Central memory CD8-positive, alpha-beta T cell (primary cell): Measurements from ENCODE around the gene GLRA3.
"Not testable (repeated sequence)": the region's sequence is repeated elsewhere in the genome, so short reads cannot be mapped to it uniquely, and the experiment has no call there.

Experiments used
- ATAC-seq: fragments of 150-1000 bp; cut with Tn5 transposase; replicated peaks from 2 replicates; pipeline ENCODE4 v1.10.0; 2022; ENCODE audit warnings: mild to moderate bottlenecking, moderate FRiP score, moderate number of reproducible peaks; ENCODE audit not compliant: poor library complexity, severe bottlenecking; ENCODE audit errors: extremely low read depth
- DNase-seq, 2 donors: peaks; one replicate each; pipeline ENCODE4 v3.0.0; 2021; ENCODE audit warnings: low spot score in 2 of 2
- H3K27ac Mint-ChIP-seq: one replicate; pipeline ENCODE4 v1.8.0; 2022; ENCODE audit warnings: low read depth, mild to moderate bottlenecking, moderate library complexity, mixed read lengths
- H3K27me3 Mint-ChIP-seq: one replicate; pipeline ENCODE4 v1.8.0; 2022; ENCODE audit warnings: mixed read lengths
- H3K36me3 Mint-ChIP-seq: one replicate; pipeline ENCODE4 v1.8.0; 2022; ENCODE audit warnings: mild to moderate bottlenecking, moderate library complexity, mixed read lengths; ENCODE audit not compliant: insufficient read depth
- H3K4me1 Mint-ChIP-seq: one replicate; pipeline ENCODE4 v1.8.0; 2022; ENCODE audit warnings: mixed read lengths
- H3K4me3 Mint-ChIP-seq: one replicate; pipeline ENCODE4 v1.8.0; 2022; ENCODE audit warnings: mild to moderate bottlenecking, moderate library complexity, mixed read lengths
- H3K9me3 Mint-ChIP-seq: one replicate; pipeline ENCODE4 v1.8.0; 2022; ENCODE audit warnings: mixed read lengths

Gene GLRA3

GRCh38 chr4:174629907-174630450, 199.1 kb downstream of the GLRA3 start:
- H3K27ac Mint-ChIP-seq, H3K27me3 Mint-ChIP-seq, H3K36me3 Mint-ChIP-seq, H3K4me3 Mint-ChIP-seq, H3K4me1 Mint-ChIP-seq, H3K9me3 Mint-ChIP-seq, ATAC-seq, DNase-seq: not testable (repeated sequence)

- Mint-ChIP-seq H3K9me3 (no peaks in the 10 kb centered on the region), H3K27ac (no peak overlapping the region), H3K36me3 (no peaks in the 10 kb centered on the region), H3K27me3 (no peaks in the 10 kb centered on the region), H3K4me1 (no peaks in the 10 kb centered on the region), H3K4me3 (no peak overlapping the region)
- DNase-seq: no peak
- no peak for ATAC-seq
Observed at GRCh38 chr4:174629265-174629664, 199.8 kb downstream of the GLRA3 start.

- no peak overlapping the region for H3K4me3 Mint-ChIP-seq
- no peaks in the 10 kb centered on the region for H3K36me3 Mint-ChIP-seq
- H3K9me3 Mint-ChIP-seq: no peaks in the 10 kb centered on the region
- H3K27ac Mint-ChIP-seq: no peak overlapping the region
- DNase-seq: no peak
- no peaks in the 10 kb centered on the region for H3K4me1 Mint-ChIP-seq
- ATAC-seq: no peak
- H3K27me3 Mint-ChIP-seq: no peaks in the 10 kb centered on the region
Observed at GRCh38 chr4:174628191-174628590, 200.9 kb downstream of the GLRA3 start.

GRCh38 chr4:174627473-174627872, 201.6 kb downstream of the GLRA3 start:
- Mint-ChIP-seq H3K27ac (no peak overlapping the region), H3K9me3 (no peaks in the 10 kb centered on the region), H3K27me3 (no peaks in the 10 kb centered on the region), H3K4me3 (no peak overlapping the region), H3K36me3 (no peaks in the 10 kb centered on the region), H3K4me1 (no peaks in the 10 kb centered on the region)
- ATAC-seq (no peak), DNase-seq (no peak)

GRCh38 chr4:174626342-174627008, 202.6 kb downstream of the GLRA3 start:
- no peaks in the 10 kb centered on the region for H3K4me1 Mint-ChIP-seq
- no peak overlapping the region for H3K27ac Mint-ChIP-seq
- no peaks in the 10 kb centered on the region for H3K9me3 Mint-ChIP-seq
- ATAC-seq (no peak), DNase-seq (no peak)
- no peaks in the 10 kb centered on the region for H3K36me3 Mint-ChIP-seq
- no peak overlapping the region for H3K4me3 Mint-ChIP-seq
- H3K27me3 Mint-ChIP-seq: no peaks in the 10 kb centered on the region

GRCh38 chr4:174616661-174617060, 212.4 kb downstream of the GLRA3 start:
- H3K36me3 Mint-ChIP-seq: no peaks in the 10 kb centered on the region
- peaks cover 10% of the 10 kb centered on the region for H3K9me3 Mint-ChIP-seq
- H3K27me3 Mint-ChIP-seq: no peaks in the 10 kb centered on the region
- ATAC-seq: no peak
- no peak overlapping the region for H3K4me3 Mint-ChIP-seq
- no peak for DNase-seq
- H3K4me1 Mint-ChIP-seq: no peaks in the 10 kb centered on the region
- no peak overlapping the region for H3K27ac Mint-ChIP-seq

GRCh38 chr4:174613979-174614378, 215.1 kb downstream of the GLRA3 start:
- ATAC-seq (no peak), DNase-seq (no peak)
- no peak overlapping the region for H3K4me3 Mint-ChIP-seq
- no peaks in the 10 kb centered on the region for H3K36me3 Mint-ChIP-seq
- H3K4me1 Mint-ChIP-seq: no peaks in the 10 kb centered on the region
- no peak overlapping the region for H3K27ac Mint-ChIP-seq
- H3K27me3 Mint-ChIP-seq: no peaks in the 10 kb centered on the region
- peaks cover 5% of the 10 kb centered on the region for H3K9me3 Mint-ChIP-seq

- H3K4me3 Mint-ChIP-seq: no peak overlapping the region
- H3K27me3 Mint-ChIP-seq: no peaks in the 10 kb centered on the region
- DNase-seq (no peak), ATAC-seq (no peak)
- no peak overlapping the region for H3K27ac Mint-ChIP-seq
- H3K36me3 Mint-ChIP-seq: no peaks in the 10 kb centered on the region
- no peaks in the 10 kb centered on the region for H3K4me1 Mint-ChIP-seq
- peaks cover 5% of the 10 kb centered on the region for H3K9me3 Mint-ChIP-seq
Observed at GRCh38 chr4:174611792-174612191, 217.3 kb downstream of the GLRA3 start.

- Mint-ChIP-seq H3K36me3 (no peaks in the 10 kb centered on the region), H3K4me1 (no peaks in the 10 kb centered on the region), H3K27me3 (no peaks in the 10 kb centered on the region), H3K9me3 (no peaks in the 10 kb centered on the region), H3K4me3 (no peak overlapping the region), H3K27ac (no peak overlapping the region)
- no peak for DNase-seq
- ATAC-seq: no peak
Observed at GRCh38 chr4:174607792-174608191, 221.3 kb downstream of the GLRA3 start.

GRCh38 chr4:174604198-174604597, 224.8 kb downstream of the GLRA3 start:
- ATAC-seq (no peak), DNase-seq (no peak)
- H3K4me1 Mint-ChIP-seq: no peaks in the 10 kb centered on the region
- H3K4me3 Mint-ChIP-seq: no peak overlapping the region
- no peaks in the 10 kb centered on the region for H3K9me3 Mint-ChIP-seq
- no peak overlapping the region for H3K27ac Mint-ChIP-seq
- no peaks in the 10 kb centered on the region for H3K27me3 Mint-ChIP-seq
- no peaks in the 10 kb centered on the region for H3K36me3 Mint-ChIP-seq

GRCh38 chr4:174600391-174600790, 228.7 kb downstream of the GLRA3 start:
- no peak overlapping the region for H3K27ac Mint-ChIP-seq
- H3K27me3 Mint-ChIP-seq: no peaks in the 10 kb centered on the region
- H3K36me3 Mint-ChIP-seq: no peaks in the 10 kb centered on the region
- H3K4me3 Mint-ChIP-seq: no peak overlapping the region
- H3K9me3 Mint-ChIP-seq: peaks cover 12% of the 10 kb centered on the region
- no peak for ATAC-seq
- no peak for DNase-seq
- H3K4me1 Mint-ChIP-seq: no peaks in the 10 kb centered on the region

GRCh38 chr4:174598800-174599199, 230.2 kb downstream of the GLRA3 start:
- H3K36me3 Mint-ChIP-seq: no peaks in the 10 kb centered on the region
- peaks cover 12% of the 10 kb centered on the region for H3K9me3 Mint-ChIP-seq

GRCh38 chr4:174596513-174596912, 232.5 kb downstream of the GLRA3 start:
- no peak overlapping the region for H3K27ac Mint-ChIP-seq
- H3K27me3 Mint-ChIP-seq: no peaks in the 10 kb centered on the region
- DNase-seq (no peak), ATAC-seq (no peak)
- H3K4me3 Mint-ChIP-seq: no peak overlapping the region
- no peaks in the 10 kb centered on the region for H3K36me3 Mint-ChIP-seq
- peaks cover 18% of the 10 kb centered on the region for H3K9me3 Mint-ChIP-seq
- H3K4me1 Mint-ChIP-seq: no peaks in the 10 kb centered on the region

More at GRCh38 chr4:174598800-174599199, 230.2 kb downstream of the GLRA3 start:
- H3K4me1 Mint-ChIP-seq: no peaks in the 10 kb centered on the region
- no peak for ATAC-seq
- no peaks in the 10 kb centered on the region for H3K27me3 Mint-ChIP-seq
- H3K4me3 Mint-ChIP-seq: no peak overlapping the region
- no peak overlapping the region for H3K27ac Mint-ChIP-seq
- no peak for DNase-seq
